H1 (cell line): ENCODE measurements around the gene HCST. TPM values are rescaled to one million over a fixed set of nuclear protein-coding genes. Genes with fewer than 3 reads are reported as not detected.

ENCODE experiments used
- CTCF ChIA-PET: fragments of 300-600 bp; sonication (Branson Sonifier 250); formaldehyde crosslinking; loops from one replicate; lab custom pipeline; 2021; ENCODE audit not compliant: partially characterized antibody; lab: Charles Lee
- POLR2A ChIA-PET: fragments of 300-600 bp; sonication (Branson Sonifier 250); formaldehyde crosslinking; loops from one replicate; lab custom pipeline; 2021; ENCODE audit warnings: inconsistent platforms; ENCODE audit not compliant: partially characterized antibody; lab: Charles Lee
- DNase-seq, 2 experiments: peaks; one replicate each; pipeline versions ENCODE4 v3.0.0 to v3.0.0-alpha.2; 2010 to 2022; ENCODE audit warnings: low spot score in 2 of 2, low read depth in 1 of 2, mixed read lengths in 1 of 2
- FAIRE-seq: peaks from 2 replicates; lab custom pipeline; 2011; peaks lifted over from hg19 to GRCh38; lab: Jason Lieb, UNC
- H2AFZ ChIP-seq: 2 replicates; pipeline ENCODE4 v1.8.1; 2012; ENCODE audit warnings: low read length, inconsistent platforms
- H2AK5ac ChIP-seq: 2 replicates; pipeline ENCODE4 v1.6.1; 2013; ENCODE audit warnings: low read depth, low read length
- H2BK120ac ChIP-seq: replicated peaks from 2 replicates; pipeline ENCODE3; 2013; ENCODE audit warnings: low read depth, low read length, inconsistent platforms
- H2BK12ac ChIP-seq: 2 replicates; pipeline ENCODE4 v1.6.1; 2013; ENCODE audit warnings: low read depth, low read length
- H2BK15ac ChIP-seq: 2 replicates; pipeline ENCODE4 v1.6.1; 2013; ENCODE audit warnings: low read length
- H2BK20ac ChIP-seq: 2 replicates; pipeline ENCODE4 v1.6.1; 2013; ENCODE audit warnings: low read length
- H2BK5ac ChIP-seq: 2 replicates; pipeline ENCODE4 v1.6.1; 2013; ENCODE audit warnings: low read depth, low read length
- H3K14ac ChIP-seq: 2 replicates; pipeline ENCODE4 v1.6.1; 2013; ENCODE audit warnings: inconsistent platforms; ENCODE audit not compliant: insufficient read length
- H3K18ac ChIP-seq: 2 replicates; pipeline ENCODE4 v1.6.1; 2013; ENCODE audit warnings: low read length; ENCODE audit errors: extremely low read depth
- H3K23ac ChIP-seq: 2 replicates; pipeline ENCODE4 v1.6.1; 2013; ENCODE audit warnings: inconsistent platforms; ENCODE audit not compliant: insufficient read length
- H3K23me2 ChIP-seq: 2 replicates; pipeline ENCODE4 v1.6.1; 2013; ENCODE audit warnings: low read depth, low read length
- H3K27ac ChIP-seq: 2 replicates; pipeline ENCODE4 v1.6.1; 2011; ENCODE audit warnings: low read depth, low read length, inconsistent platforms
- H3K27me3 ChIP-seq, 4 experiments: replicated peaks in 1 of 4; 1 replicate in 1 of 4; 2 replicates in 3 of 4; pipeline versions ENCODE4 v1.6.1 to v1.8.1; 2011 to 2013; ENCODE audit warnings: low read length in 3 of 4, mild to moderate bottlenecking in 3 of 4, inconsistent platforms in 2 of 4, mixed read lengths in 2 of 4, moderate library complexity in 1 of 4; ENCODE audit not compliant: control insufficient read depth in 3 of 4, insufficient read depth in 3 of 4; ENCODE audit errors: extremely low read depth in 1 of 4
- H3K36me3 ChIP-seq, 4 experiments: 2 replicates each; pipeline versions ENCODE4 v1.6.1 to v1.8.1; 2011 to 2013; ENCODE audit warnings: mild to moderate bottlenecking in 4 of 4, low read length in 3 of 4, moderate library complexity in 2 of 4, control low read depth in 1 of 4, inconsistent platforms in 1 of 4; ENCODE audit not compliant: insufficient read depth in 4 of 4, control insufficient read depth in 2 of 4
- H3K4ac ChIP-seq: replicated peaks from 2 replicates; pipeline ENCODE3; 2013; ENCODE audit warnings: low read length, low read depth, mixed read lengths, inconsistent platforms; ENCODE audit not compliant: insufficient read length
- H3K4me1 ChIP-seq, 4 experiments: replicated peaks in 1 of 4; 1 replicate in 1 of 4; 2 replicates in 3 of 4; pipeline versions ENCODE4 v1.6.1 to v1.8.1; 2011 to 2013; ENCODE audit warnings: low read length in 3 of 4, inconsistent platforms in 2 of 4, mixed read lengths in 1 of 4; ENCODE audit not compliant: insufficient read depth in 4 of 4, control insufficient read depth in 3 of 4
- H3K4me2 ChIP-seq, 2 experiments: 2 replicates each; pipeline versions ENCODE4 v1.6.1 to v1.8.1; 2011 to 2013; ENCODE audit warnings: low read depth in 2 of 2, low read length in 2 of 2, control low read depth in 1 of 2, inconsistent platforms in 1 of 2, mild to moderate bottlenecking in 1 of 2; ENCODE audit not compliant: insufficient read depth in 1 of 2
- H3K4me3 ChIP-seq, 4 experiments: fragments of 200-600, 300-600 bp in 1 of 4; sonication (generic), shearing (Covaris generic), sonication (Bioruptor Twin) in 1 of 4; 2 replicates each; pipeline versions ENCODE4 v1.5.1 to v1.8.1; 2011 to 2016; ENCODE audit warnings: low read length in 4 of 4, low read depth in 3 of 4, control low read depth in 2 of 4, inconsistent platforms in 2 of 4, mild to moderate bottlenecking in 2 of 4, mixed read lengths in 1 of 4, moderate library complexity in 1 of 4; ENCODE audit not compliant: insufficient read depth in 2 of 4; ENCODE audit errors: extremely low read depth in 1 of 4
- H3K56ac ChIP-seq: replicated peaks from 2 replicates; pipeline ENCODE3; 2013; ENCODE audit warnings: low read depth, mild to moderate bottlenecking, mixed read lengths, low read length, inconsistent platforms; ENCODE audit not compliant: insufficient read length
- H3K79me1 ChIP-seq: 2 replicates; pipeline ENCODE4 v1.6.1; 2013; ENCODE audit warnings: low read depth, low read length, control low read depth
- H3K79me2 ChIP-seq, 2 experiments: 2 replicates each; pipeline versions ENCODE4 v1.6.1 to v1.8.1; 2012 to 2013; ENCODE audit warnings: low read length in 2 of 2, mild to moderate bottlenecking in 2 of 2, inconsistent platforms in 1 of 2; ENCODE audit not compliant: insufficient read depth in 2 of 2, control insufficient read depth in 1 of 2
- H3K9ac ChIP-seq, 4 experiments: replicated peaks in 1 of 4; 1 replicate in 1 of 4; 2 replicates in 3 of 4; pipeline versions ENCODE4 v1.6.1 to v1.8.1; 2011 to 2013; ENCODE audit warnings: low read depth in 3 of 4, low read length in 3 of 4, control low read depth in 2 of 4, mild to moderate bottlenecking in 2 of 4, moderate library complexity in 2 of 4, inconsistent platforms in 1 of 4; ENCODE audit errors: extremely low read depth in 1 of 4
- H3K9me3 ChIP-seq, 2 experiments: 2 replicates each; pipeline versions ENCODE4 v1.6.1 to v1.8.1; 2012 to 2013; ENCODE audit warnings: mild to moderate bottlenecking in 2 of 2, moderate library complexity in 2 of 2, control low read depth in 1 of 2, inconsistent platforms in 1 of 2, low read depth in 1 of 2, low read length in 1 of 2, mixed read lengths in 1 of 2; ENCODE audit not compliant: insufficient read depth in 2 of 2
- H4K20me1 ChIP-seq, 2 experiments: replicated peaks in 1 of 2; 2 replicates each; pipeline versions ENCODE3 to v1.8.1; 2011 to 2013; ENCODE audit warnings: inconsistent platforms in 2 of 2, low read length in 2 of 2, mild to moderate bottlenecking in 1 of 2; ENCODE audit not compliant: insufficient read depth in 2 of 2, control insufficient read depth in 1 of 2
- H4K5ac ChIP-seq: 2 replicates; pipeline ENCODE4 v1.6.1; 2013; ENCODE audit warnings: low read length, low read depth, mixed read lengths, inconsistent platforms; ENCODE audit not compliant: insufficient read length
- H4K8ac ChIP-seq: 2 replicates; pipeline ENCODE4 v1.8.0; 2013; ENCODE audit warnings: mild to moderate bottlenecking, moderate library complexity, low read length, inconsistent platforms; ENCODE audit not compliant: insufficient read depth; ENCODE audit errors: extremely low read depth
- H4K91ac ChIP-seq: replicated peaks from 2 replicates; pipeline ENCODE3; 2013; ENCODE audit warnings: low read length, mixed read lengths, inconsistent platforms; ENCODE audit not compliant: insufficient read length
- BACH1 ChIP-seq: IDR thresholded peaks from 2 replicates; pipeline ENCODE4 v1.6.1; 2012; ENCODE audit warnings: low read length, improper control_type of control experiment
- GABPA ChIP-seq: IDR thresholded peaks from 2 replicates; pipeline ENCODE4 v1.6.1; 2011; ENCODE audit warnings: mild to moderate bottlenecking, low read length, moderate library complexity, borderline replicate concordance; ENCODE audit not compliant: insufficient read depth
- HDAC6 ChIP-seq: IDR thresholded peaks from one replicate; pipeline ENCODE4 v1.7.1; 2012; ENCODE audit warnings: low read depth, mild to moderate bottlenecking, inconsistent platforms, low read length, moderate library complexity
- SP2 ChIP-seq: IDR thresholded peaks from 2 replicates; pipeline ENCODE4 v1.6.1; 2012; ENCODE audit warnings: mild to moderate bottlenecking, low read length, inconsistent platforms
- WGBS, 2 experiments: shearing (Covaris generic) in 1 of 2; methylation state at CpG; one replicate each; pipeline versions ENCODE4 v1.1.6 to v1.1.7; 2013 to 2015; ENCODE audit warnings: low lambda C conversion rate in 2 of 2, mixed read lengths in 2 of 2, inconsistent platforms in 1 of 2, low coverage in 1 of 2, missing lambda C conversion rate in 1 of 2; ENCODE audit not compliant: insufficient replicate concordance in 2 of 2, insufficient coverage in 1 of 2, insufficient read length in 1 of 2; ENCODE audit errors: extremely low coverage in 1 of 2, missing lambda C conversion rate in 1 of 2; 5-methylcytosine and 5-hydroxymethylcytosine counted together
- polyA plus RNA-seq, 7 experiments: library from polyadenylated mRNA; depleted of rRNA in 3 of 7; stranded (reverse) in 5 of 7; unstranded in 2 of 7; fragments of >200 nt in 5 of 7; fragments of 200-250 nt in 2 of 7; gene quantifications; 1 replicate in 5 of 7; 2 replicates in 1 of 7; 4 replicates in 1 of 7; pipeline versions ENCODE4 v1.2.1 to v1.2.3, GENCODE V29; 2011 to 2013; ENCODE audit warnings: missing spikeins in 2 of 7, mixed read lengths in 2 of 7
- total RNA-seq: library from RNA; stranded (reverse); fragmentation: NEBNext Ultra II Directional; extraction: Animal tissue kit (Norgen Biotek cat#: 25700); gene quantifications from 2 replicates; pipeline ENCODE4 v1.2.1, GENCODE V29; 2021

Gene HCST
- total and polyA plus RNA-seq, 2 of the 8 experiments (the other 6 are each of a cell fraction or from before 2014, with no cell fraction given): 2.8 TPM; not detected in 1

DNA sequence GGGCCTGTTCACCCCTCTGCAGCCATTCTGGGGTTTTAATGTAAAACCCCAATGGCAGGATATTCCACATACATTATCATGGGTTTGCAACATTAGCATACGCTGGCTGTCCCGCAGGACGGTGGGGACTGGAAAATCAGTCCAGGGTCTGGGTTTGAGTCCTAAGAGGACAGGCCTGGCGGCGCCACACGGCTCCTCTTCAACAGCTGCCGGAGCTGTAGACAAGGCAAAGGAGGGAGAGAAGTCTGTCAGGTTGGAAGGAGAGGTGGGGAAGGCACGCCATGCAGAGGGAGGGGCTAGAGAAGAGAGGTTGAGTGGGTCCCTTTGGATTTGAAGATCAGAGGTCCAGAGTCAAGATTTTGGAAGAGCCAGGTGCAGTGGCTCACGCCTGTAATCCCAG, 13.9 kb upstream of the HCST start:
- Histone ChIP-seq H3K4me3 (no peak overlapping the region), H2BK20ac (no peak overlapping the region), H3K23me2 (no peaks in the 10 kb centered on the region), H2AFZ (no peak overlapping the region), H3K9me3 (no peaks in the 10 kb centered on the region), H3K23ac (no peak overlapping the region), H4K91ac (no peak overlapping the region), H3K27me3 (no peaks in the 10 kb centered on the region), H3K4me1 (no peaks in the 10 kb centered on the region), H3K4ac (no peak overlapping the region), H3K27ac (no peak overlapping the region), H2BK5ac (no peak overlapping the region), H2BK12ac (no peak overlapping the region), H3K9ac (no peak overlapping the region), H4K20me1 (peaks cover 0 to 6% of the 10 kb centered on the region in 2 experiments), H2AK5ac (no peak overlapping the region), H3K79me2 (no peaks in the 10 kb centered on the region), H3K18ac (no peak overlapping the region), H4K5ac (no peak overlapping the region), H3K56ac (no peak overlapping the region), H2BK120ac (no peak overlapping the region), H3K4me2 (no peak overlapping the region), H3K36me3 (peaks cover 12 to 31% (median 22%) of the 10 kb centered on the region in 4 experiments), H2BK15ac (no peak overlapping the region), H3K79me1 (no peaks in the 10 kb centered on the region), H3K14ac (no peak overlapping the region), H4K8ac (no peak overlapping the region)
- DNase-seq (no peak), FAIRE-seq (no peak)
- ChIA-PET POLR2A (interaction anchor here (1.1 to 1.2 kb wide), 2 partner anchors 8 to 280 kb away, joined by 3 to 4 read pairs; no protein-coding TSS in a partner anchor), CTCF (interaction anchor here (1.0 to 1.8 kb wide), 5 partner anchors 17 to 65 kb away, joined by 3 to 5 read pairs (median 3); partner anchors contain the start of gene TYROBP)
- 95% methylated on average over 9 of the region's 9 CpGs; no CpG with 5 or more reads in 1 of the 2 experiments for WGBS, 2 experiments
- TF ChIP-seq GABPA (no peak), SP2 (no peak), BACH1 (no peak), HDAC6 (no peak)
